GM12891 (cell line): ENCODE data around the gene CUTA.
"Not testable (repeated sequence)": the region's sequence is repeated elsewhere in the genome, so short reads cannot be mapped to it uniquely, and the experiment has no call there.

Experiments used
- DNase-seq: peaks from one replicate; pipeline ENCODE4 v3.0.0; 2011; ENCODE audit warnings: low spot score; ENCODE audit not compliant: insufficient read length
- FAIRE-seq: peaks from 2 replicates; lab custom pipeline; 2011; peaks lifted over from hg19 to GRCh38; lab: Jason Lieb, UNC
- PAX5 ChIP-seq: IDR thresholded peaks from 2 replicates; pipeline ENCODE4 v1.6.1; 2011; ENCODE audit warnings: low read length, moderate library complexity, mild to moderate bottlenecking; ENCODE audit not compliant: insufficient read depth, severe bottlenecking
- POLR2A ChIP-seq: IDR thresholded peaks from 2 replicates; pipeline ENCODE4 v1.6.1; 2011; ENCODE audit warnings: low read depth, low read length, control low read depth
- POLR2AphosphoS5 ChIP-seq: IDR thresholded peaks from 2 replicates; pipeline ENCODE4 v1.6.1; 2011; ENCODE audit warnings: low read depth, low read length, control low read depth
- POU2F2 ChIP-seq: IDR thresholded peaks from 2 replicates; pipeline ENCODE4 v1.6.1; 2011; ENCODE audit warnings: low read depth, mild to moderate bottlenecking, control low read depth, low read length, moderate library complexity
- SPI1 ChIP-seq: IDR thresholded peaks from 2 replicates; pipeline ENCODE4 v1.6.1; 2011; ENCODE audit warnings: low read depth, low read length, control low read depth
- TAF1 ChIP-seq: IDR thresholded peaks from 2 replicates; pipeline ENCODE4 v1.6.1; 2011; ENCODE audit warnings: low read depth, low read length, control low read depth

Gene CUTA

GRCh38 chr6:33373960-33374910 lies 43.7 kb downstream of the CUTA start:
- TF ChIP-seq POLR2AphosphoS5 (no peak), TAF1 (no peak), SPI1 (no peak), POLR2A (no peak), PAX5 (no peak), POU2F2 (no peak)
- DNase-seq, result no peak
- FAIRE-seq, result no peak

- no peak for FAIRE-seq
- no peak for TF ChIP-seq POU2F2
- TF ChIP-seq PAX5, result no peak
- no peak for TF ChIP-seq SPI1
- TF ChIP-seq POLR2A, result no peak
- TF ChIP-seq TAF1, result no peak
- no peak for TF ChIP-seq POLR2AphosphoS5
- DNase-seq, result no peak
Observed at GRCh38 chr6:33372526-33373123, 45.3 kb downstream of the CUTA start.

- not testable (repeated sequence) for FAIRE-seq, DNase-seq
Observed at GRCh38 chr6:33371901-33372300, 46.0 kb downstream of the CUTA start.

- not testable (repeated sequence) for FAIRE-seq, DNase-seq
Observed at GRCh38 chr6:33367715-33368025, 50.2 kb downstream of the CUTA start.

- DNase-seq, result no peak
- FAIRE-seq, result no peak
- TF ChIP-seq TAF1 (no peak), PAX5 (no peak), SPI1 (no peak), POLR2A (no peak), POU2F2 (no peak), POLR2AphosphoS5 (no peak)
Observed at GRCh38 chr6:33367009-33367714, 50.7 kb downstream of the CUTA start.
